HG03469 (cell line): ENCODE data around the gene LAMA5.

ENCODE experiments used
- ATAC-seq: cut with Tn5 transposase; IDR thresholded peaks from one replicate; pipeline ENCODE4 v1.9.1; 2021; ENCODE audit warnings: mild to moderate bottlenecking, moderate library complexity, moderate number of reproducible peaks; ENCODE audit not compliant: unreplicated experiment

LAMA5 gene

GRCh38 chr20:62405108-62405980, 38.2 kb upstream of the LAMA5 start:
- no peak for ATAC-seq

- no peak for ATAC-seq
These were observed 37.6 kb upstream of the LAMA5 start for GRCh38 chr20:62404761-62405107.

GRCh38 chr20:62404112-62404665, 37.1 kb upstream of the LAMA5 start:
- no peak for ATAC-seq

GRCh38 chr20:62403331-62403730, 36.2 kb upstream of the LAMA5 start:
- no peak for ATAC-seq

DNA sequence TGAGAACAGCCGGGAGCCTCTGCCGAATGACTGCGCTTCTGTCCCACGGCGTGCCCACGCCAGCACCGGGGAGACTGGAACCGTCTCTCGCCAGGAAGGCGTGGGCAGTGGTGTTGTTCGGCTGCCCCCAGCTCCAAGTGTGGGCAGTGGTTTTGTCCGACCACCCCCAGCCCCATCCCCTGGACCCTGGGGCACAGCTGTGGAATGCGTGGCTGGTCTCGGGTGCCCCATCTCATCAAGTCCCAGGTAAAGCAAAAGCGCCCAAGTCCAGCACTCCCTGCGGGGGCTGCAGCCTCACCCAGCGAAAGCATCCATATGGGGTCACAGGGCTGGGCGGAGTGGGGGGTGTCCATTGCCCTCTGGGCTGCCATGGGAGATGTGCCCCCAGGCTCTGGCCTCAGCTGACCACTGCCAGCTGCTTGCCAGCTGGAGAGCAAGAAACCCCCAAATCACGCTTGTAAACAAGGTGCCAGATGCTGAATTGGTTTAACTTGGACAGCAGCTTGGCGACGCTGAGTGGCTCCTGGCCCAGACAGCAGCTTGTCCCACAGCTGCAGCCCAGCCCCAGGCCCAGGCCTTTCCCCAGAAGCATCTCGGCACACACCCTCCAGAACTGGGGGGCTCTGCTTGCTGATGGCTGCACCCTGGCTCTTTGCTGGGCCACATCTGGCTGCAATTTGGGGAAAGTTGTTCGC, 35.5 kb upstream of the LAMA5 start:
- ATAC-seq, result no peak

DNA sequence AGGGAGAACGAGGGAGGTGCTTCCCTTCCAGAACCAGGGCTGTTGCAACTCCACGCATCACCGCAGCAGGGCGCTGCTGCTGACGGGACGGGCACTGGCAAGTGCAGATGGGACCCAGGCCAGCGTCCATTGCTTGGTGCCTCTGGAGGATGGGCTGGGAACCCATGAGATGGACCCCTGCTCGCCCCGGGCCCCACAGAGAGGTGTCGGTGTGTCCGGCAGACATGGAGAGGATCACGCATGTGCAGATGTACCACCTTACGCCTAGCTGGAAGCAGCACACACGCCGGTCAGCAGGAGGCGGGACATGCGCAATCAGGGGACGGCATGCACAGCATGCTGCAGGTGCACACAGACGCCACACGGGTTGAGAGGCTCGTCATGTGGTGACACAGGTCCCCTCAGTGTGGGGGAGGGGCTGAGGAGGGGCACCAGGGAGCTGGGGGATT, 34.2 kb upstream of the LAMA5 start:
- no peak for ATAC-seq

GRCh38 chr20:62400541-62400940, 33.4 kb upstream of the LAMA5 start:
- no peak for ATAC-seq

DNA sequence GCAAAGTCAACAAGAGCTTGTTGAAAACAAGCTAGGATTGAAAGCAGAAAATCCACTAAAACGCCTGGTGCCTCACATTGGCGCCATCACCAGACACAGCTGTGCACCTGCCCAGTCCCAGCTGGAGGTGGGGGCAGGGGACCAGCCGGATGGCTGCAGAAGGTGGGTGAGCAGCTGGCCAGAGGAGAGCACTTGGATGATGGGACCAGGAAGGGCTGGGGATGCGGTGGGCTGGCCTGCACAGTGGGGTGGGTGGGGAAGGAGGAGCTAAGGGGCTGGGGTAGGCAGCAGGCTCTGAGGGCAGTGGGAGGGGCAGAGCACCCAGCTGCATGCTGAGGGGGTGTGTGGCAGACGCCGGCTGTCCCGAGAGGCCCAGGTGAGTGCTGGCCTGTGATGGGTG, 32.9 kb upstream of the LAMA5 start:
- no peak for ATAC-seq

DNA sequence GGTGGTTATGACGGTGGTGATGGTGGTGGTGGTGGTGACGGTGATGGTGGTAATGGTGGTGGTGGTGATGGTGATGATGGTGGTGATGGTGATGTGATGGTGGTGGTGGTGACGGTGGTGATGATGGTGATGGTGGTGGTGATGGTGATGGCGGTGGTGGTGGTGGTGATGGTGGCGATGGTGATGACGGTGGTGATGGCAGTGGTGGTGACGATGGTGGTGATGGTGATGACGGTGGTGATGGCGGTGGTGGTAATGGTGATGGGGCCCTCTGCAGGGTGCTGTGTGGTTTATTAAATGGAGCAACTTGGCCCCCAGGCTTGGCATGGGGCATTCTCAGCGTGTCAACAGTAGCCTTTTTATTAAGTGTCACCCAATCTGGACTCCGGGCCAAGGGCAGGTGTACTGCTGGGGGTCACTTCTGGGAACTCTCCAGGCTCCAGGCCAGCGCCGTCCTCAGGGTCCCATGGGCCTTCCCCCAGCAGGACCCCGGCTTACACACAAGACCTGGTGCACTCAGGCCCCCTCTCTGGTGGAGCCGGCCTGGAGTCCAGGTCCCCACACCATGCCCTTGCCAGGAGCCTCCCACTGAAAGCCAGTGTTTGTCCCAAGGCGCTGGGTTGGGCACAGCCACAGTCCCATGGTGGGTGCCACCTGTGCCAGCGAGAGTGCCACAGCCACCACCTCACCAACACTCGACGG, 31.2 kb upstream of the LAMA5 start:
- ATAC-seq, result no peak

DNA sequence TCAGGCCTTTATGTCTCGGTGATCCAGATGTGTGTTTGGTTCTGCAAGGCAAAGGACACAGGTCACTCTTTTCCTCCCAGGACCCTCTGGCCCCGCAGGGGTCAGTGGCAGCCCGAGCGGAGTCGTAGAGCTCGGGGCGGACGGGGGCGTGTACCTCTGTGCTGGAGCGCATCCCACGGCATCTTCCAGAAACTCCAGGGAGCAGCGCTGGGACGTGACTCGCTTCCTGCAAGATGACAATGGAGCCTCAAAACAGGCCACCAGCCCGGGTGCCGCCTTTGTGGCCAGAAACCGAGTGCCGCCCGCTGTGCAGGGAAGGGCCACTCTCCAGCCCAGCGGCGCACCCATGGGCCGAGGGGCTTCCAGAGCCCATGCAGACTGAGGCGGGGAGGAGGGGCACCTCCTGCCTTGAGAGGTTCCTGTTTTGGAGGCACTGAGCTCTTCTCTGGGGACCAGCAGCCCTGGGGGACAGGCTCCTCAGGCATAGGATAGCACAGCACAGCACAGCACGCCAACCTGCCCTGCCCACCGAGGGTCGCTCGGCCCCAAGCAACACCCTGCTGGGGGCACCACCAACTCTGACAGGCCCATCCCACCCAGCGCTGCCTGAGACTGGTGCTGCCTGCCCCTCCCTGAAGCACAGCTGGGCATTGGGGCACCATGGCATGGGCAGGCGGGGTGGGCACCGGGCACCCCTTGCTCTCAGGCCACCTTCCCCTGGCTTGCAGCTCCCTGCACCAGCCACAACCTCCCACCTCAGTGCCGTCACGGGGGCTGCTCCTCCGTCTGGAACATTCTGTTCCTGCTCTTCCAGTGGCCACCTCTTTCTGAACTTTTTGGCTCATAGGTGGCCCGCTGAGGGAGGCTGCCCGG, 29.5 kb upstream of the LAMA5 start:
- ATAC-seq, result no peak

DNA sequence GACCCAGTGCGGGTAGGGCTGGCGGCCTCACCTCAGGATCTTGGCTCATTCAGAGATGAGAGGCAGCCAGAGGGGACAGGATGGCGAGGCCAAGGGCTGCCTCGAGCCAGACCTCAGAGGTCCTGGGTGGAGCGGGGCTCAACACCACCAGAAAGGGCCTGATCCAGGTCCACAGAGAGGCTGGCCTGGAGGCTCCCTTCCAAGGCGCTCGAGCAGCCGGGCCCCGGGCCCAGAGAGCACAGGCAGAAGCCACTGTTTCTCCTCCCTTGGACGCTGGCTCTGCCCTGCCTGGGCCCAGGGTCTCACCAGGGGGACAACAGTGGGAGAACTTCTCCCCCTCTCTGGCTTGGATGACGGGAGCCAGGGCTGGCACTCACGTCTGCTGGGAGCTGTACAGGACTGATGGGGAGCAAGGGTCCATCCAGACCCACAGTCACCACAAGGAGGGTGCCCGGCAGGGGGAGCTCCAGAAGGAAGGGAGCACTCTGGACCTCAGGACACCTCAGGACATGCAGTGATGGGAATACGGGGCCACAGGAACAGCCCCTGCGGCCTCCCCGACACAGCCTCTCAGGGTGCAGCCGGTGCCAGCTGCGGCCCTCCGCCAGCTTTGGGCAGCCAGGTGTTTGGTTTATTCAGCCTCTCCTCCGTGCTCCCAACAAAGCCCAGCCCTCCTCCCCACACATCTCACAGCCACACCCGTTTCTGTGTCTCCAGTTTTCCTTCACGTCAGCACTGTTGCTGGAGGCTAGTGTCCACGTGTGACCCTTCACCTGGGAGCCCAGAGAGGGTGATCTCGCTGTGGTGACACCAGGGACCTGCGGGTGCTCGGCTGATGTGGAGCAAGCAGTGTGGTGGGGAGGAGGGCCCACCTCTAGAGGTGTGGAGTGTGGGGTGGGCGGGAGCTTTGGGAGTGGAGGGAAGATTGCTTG, 28.5 kb upstream of the LAMA5 start:
- no peak for ATAC-seq

DNA sequence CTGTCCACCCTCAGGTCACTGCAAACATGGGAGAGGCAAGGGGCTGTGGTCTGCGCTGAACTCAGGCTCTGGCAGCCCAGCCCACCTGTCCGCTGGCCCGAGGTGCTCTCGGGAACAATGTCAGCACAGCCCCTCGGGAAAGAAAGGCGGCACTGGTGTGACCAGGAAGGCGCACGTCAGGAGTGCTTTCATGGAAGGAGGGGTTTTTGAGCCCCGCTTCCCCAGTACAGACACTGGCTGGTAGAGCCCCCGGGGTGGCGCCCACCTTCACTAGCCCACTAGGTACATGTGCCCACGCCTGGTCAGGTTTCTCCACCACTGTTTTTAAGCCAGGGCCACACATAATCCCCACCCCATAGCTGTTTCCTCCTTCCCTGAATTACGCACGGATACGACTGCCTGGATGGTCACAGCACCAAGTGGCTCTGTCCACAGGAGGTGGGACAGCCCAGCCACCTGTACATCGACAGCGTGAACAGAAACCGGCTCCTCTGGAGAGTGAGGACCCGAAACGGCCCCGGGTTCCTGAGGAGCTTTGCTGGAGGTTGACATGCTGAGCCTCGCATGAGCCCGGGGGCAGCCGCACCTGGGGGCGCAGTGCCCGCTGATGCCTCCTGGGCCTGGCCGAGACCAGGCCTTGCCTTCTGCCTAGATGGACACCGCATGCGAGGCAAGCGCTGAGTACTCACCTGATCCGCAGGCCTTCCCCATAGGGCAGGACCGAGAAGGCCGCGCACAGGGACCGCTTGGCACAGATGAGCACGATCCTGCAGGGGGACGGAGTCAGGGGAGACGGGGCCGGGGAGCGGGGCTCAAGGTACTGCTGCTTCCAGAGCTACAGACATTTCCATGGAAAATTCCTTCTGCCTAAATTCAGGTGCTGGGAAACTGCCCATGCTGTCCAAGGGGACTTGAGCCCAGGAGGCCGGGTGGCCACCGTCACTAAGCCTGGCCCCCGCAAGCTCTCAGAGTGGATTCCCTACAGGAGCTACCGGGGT, 27.4 kb upstream of the LAMA5 start:
- no peak for ATAC-seq

- no peak for ATAC-seq
These were observed 26.7 kb upstream of the LAMA5 start for GRCh38 chr20:62393830-62394229.

DNA sequence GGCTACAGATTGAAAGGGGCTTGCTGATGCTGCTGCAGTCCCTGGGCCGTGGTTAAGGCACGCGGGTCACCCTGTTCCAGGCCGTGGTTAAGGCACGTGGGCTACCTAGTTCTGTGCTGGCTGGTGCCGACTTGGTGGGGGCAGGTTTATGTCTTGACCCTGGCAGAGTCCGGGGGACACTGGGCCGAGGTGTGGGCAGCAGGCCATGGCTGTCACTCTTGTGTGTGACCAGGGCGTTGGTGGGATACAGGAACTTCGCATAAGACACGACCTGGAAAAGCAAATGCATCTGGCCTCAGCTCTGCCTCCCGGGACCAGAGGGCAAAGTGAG, 26.2 kb upstream of the LAMA5 start:
- ATAC-seq, result no peak

DNA sequence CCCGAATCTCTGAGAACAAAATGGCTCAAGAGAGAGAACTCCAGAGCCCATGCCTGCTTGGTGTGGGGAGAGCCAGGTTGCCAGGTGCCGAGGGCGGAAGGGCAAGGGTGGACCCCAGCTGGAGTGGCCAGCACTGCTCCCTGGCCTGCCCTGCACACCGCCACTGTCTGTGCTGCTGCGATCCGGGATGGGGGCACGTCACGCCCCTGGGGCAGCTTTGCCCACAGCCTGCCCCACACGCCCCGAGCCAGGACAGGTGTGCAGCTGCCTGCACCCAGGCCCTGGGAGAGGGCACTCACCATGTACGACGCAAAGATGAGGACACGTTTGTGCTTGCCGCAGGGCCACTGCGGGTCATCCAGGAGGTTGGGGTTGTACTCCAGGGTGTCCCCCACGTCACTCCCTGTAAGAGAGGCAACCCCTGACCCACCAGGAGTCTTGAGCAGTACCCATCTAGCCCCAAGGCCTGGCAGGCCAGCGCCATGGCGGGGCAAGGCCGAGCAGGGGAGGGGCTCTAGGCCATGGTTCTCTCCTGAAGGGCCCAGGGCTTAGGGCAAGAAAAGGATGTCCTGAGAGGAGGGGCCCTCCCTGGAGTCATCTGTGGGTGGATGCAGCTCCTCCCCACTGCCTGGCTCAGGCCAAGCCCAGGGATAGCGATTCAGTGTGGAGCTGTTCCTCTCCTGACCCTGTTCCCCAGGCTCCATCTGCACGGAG, 25.7 kb upstream of the LAMA5 start:
- no peak for ATAC-seq

DNA sequence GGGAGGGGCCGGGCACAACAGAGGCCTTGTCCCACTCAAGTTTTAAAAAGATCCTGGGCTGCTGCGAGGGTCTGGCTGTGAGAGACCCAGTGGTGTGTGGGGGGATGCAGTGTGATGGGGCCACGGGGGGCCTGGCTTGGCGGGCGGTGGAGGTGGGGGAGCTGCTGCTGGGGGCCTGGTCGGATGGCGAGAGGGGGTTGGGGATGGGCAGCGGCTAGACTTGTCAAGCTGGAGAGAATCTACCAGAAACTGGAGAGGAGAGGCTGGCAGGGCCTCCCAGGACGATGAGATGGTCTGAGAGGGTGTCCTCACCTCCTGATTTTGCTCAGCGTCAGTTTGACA, 24.9 kb upstream of the LAMA5 start:
- no peak for ATAC-seq

- ATAC-seq, result no peak
These were observed 24.3 kb upstream of the LAMA5 start for GRCh38 chr20:62391165-62392076.
